ENCODE data around the gene SCNN1B. TPM values are rescaled to one million over a fixed set of nuclear protein-coding genes. Genes with fewer than 3 reads are reported as not detected.

Gene SCNN1B
- total and polyA plus RNA-seq, 9 donors = 0.13 to 2.5 (median 1.0) TPM; not detected in 1

DNA sequence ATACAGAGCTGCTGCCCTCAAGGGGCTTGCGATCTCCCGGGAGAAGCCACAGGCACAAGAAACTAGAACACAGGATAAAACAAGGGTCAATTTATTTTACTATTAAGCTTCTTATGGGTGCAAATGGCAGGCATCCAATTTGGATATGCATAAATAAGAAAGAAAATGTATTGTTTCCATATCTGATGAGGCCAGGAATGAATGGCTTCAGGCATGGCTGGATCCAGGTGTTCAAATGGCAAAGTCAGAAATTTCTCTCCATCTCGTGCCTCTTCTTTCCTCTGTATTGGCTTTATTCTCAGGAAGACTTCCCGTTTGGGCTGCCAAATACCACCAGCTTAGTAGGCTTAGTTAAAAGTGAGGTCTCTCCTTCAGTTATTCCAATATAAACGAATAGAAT is 43.1 kb downstream of the SCNN1B start:
- H3K27me3 ChIP-seq = no peaks in the 10 kb centered on the region
- H3K4me3 ChIP-seq = no peak overlapping the region
- intact Hi-C loops (cut with DNase I) = no loop called here
- no peak for DNase-seq
- TF ChIP-seq EP300 (IDR thresholded peaks at IDR 0.05) (no peak), POLR2A (IDR thresholded peaks at IDR 0.05) (no peak)
- TF ChIP-seq, protein P1, sequence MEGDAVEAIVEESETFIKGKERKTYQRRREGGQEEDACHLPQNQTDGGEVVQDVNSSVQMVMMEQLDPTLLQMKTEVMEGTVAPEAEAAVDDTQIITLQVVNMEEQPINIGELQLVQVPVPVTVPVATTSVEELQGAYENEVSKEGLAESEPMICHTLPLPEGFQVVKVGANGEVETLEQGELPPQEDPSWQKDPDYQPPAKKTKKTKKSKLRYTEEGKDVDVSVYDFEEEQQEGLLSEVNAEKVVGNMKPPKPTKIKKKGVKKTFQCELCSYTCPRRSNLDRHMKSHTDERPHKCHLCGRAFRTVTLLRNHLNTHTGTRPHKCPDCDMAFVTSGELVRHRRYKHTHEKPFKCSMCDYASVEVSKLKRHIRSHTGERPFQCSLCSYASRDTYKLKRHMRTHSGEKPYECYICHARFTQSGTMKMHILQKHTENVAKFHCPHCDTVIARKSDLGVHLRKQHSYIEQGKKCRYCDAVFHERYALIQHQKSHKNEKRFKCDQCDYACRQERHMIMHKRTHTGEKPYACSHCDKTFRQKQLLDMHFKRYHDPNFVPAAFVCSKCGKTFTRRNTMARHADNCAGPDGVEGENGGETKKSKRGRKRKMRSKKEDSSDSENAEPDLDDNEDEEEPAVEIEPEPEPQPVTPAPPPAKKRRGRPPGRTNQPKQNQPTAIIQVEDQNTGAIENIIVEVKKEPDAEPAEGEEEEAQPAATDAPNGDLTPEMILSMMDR (IDR thresholded peaks at IDR 0.05) = no peak
- H3K4me1 ChIP-seq (ENCODE audit: insufficient read depth) = no peaks in the 10 kb centered on the region
- no peak overlapping the region for H3K27ac ChIP-seq
- 75 to 86% (median 84%) methylated on average over 5 of the region's 5 CpGs for WGBS, 3 donors
- H3K36me3 ChIP-seq = no peaks in the 10 kb centered on the region
- H3K9me3 ChIP-seq = no peaks in the 10 kb centered on the region

DNA sequence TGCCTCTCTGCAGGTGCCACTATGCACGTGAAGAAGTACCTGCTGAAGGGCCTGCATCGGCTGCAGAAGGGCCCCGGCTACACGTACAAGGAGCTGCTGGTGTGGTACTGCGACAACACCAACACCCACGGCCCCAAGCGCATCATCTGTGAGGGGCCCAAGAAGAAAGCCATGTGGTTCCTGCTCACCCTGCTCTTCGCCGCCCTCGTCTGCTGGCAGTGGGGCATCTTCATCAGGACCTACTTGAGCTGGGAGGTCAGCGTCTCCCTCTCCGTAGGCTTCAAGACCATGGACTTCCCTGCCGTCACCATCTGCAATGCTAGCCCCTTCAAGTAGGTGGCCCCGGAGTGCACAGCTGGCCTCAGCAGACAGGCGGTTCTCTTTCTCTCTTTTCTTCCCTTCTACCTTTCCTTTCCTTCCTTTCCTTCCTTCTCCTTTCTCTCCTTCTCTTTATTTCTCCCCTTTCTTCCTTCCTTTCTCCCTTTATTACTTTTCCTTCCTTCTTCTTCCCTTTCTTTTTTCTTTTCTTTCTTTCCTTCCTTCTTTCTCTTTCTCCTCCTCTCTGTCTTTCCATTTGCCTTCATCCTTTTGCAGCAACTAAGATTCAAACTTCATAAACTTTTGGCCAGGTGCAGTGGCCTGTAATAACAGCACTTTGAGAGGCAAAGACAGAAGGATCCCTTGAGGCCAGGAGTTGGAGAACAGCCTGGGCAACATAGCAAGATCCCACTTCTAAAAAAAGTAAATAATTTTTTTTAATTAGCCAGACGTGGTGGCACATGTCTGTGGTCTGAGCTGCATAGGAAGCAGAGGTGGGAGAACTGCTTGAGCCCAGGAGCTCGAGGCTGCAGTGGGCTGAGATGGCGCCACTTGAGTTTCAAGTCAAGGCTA is 46.7 kb downstream of the SCNN1B start:
- H3K27ac ChIP-seq = no peak overlapping the region
- H3K9me3 ChIP-seq = no peaks in the 10 kb centered on the region
- H3K4me1 ChIP-seq (ENCODE audit: insufficient read depth) = no peaks in the 10 kb centered on the region
- no peaks in the 10 kb centered on the region for H3K27me3 ChIP-seq
- H3K4me3 ChIP-seq = no peak overlapping the region
- 44 to 54% (median 49%) methylated on average over 18 of the region's 18 CpGs for WGBS, 3 donors
- intact Hi-C loops (cut with DNase I) = no loop called here
- H3K36me3 ChIP-seq = no peaks in the 10 kb centered on the region
- TF ChIP-seq EP300 (IDR thresholded peaks at IDR 0.05) = no peak
- TF ChIP-seq, protein P1 (IDR thresholded peaks at IDR 0.05) = no peak
- no peak for TF ChIP-seq POLR2A (IDR thresholded peaks at IDR 0.05)
- peak in 1 of 5 donors; percentile 8 for DNase-seq

DNA sequence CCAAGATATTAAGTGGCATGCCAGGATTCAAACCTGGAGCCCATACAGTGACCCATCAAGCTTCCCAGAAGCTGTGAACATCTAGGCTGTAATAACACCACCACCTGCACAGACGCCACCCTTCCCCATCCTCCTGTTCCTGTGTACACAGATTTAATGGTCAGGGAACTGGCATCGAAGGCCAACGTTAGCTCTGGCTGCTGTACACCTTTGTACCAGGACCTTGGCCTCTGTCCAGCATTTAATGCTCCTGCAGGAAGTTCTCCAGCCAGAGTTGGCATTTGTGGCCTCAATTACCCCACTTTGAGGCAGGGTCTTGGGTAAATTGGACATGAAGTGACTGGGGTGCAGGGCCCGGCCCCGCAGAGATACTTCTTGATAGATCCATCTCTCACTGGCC is 49.3 kb downstream of the SCNN1B start:
- Histone ChIP-seq H3K4me3 (no peak overlapping the region), H3K9me3 (no peaks in the 10 kb centered on the region), H3K4me1 (ENCODE audit: insufficient read depth) (no peaks in the 10 kb centered on the region), H3K27ac (no peak overlapping the region), H3K36me3 (no peaks in the 10 kb centered on the region), H3K27me3 (no peaks in the 10 kb centered on the region)
- TF ChIP-seq POLR2A (IDR thresholded peaks at IDR 0.05) (no peak), EP300 (IDR thresholded peaks at IDR 0.05) (no peak)
- TF ChIP-seq, protein P1 (IDR thresholded peaks at IDR 0.05) = no peak
- intact Hi-C loops (cut with DNase I) = no loop called here
- 81 to 91% (median 90%) methylated on average over 5 of the region's 5 CpGs for WGBS, 3 donors
- DNase-seq = no peak

DNA sequence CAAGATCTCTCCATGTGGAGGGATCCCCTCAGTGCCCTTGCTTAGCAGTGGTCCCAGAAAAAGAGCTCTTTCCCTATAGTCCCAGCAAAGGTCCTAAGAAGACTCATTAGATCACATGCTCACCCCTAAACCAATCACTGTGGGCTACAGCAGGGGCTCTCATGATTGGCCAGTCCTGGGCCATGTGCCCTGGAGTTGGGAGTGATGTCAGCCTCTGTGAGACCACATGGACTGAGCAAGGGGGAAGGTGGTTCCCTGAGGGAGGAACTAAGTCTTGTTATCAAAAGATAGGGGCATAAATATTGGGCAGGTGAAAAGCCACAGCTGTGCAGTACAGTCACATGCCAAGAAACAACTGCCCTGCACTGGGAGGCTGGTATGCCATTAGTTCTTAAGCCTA is 51.3 kb downstream of the SCNN1B start:
- intact Hi-C loops (cut with DNase I) = no loop called here
- Histone ChIP-seq H3K4me1 (ENCODE audit: insufficient read depth) (no peaks in the 10 kb centered on the region), H3K36me3 (no peaks in the 10 kb centered on the region), H3K9me3 (no peaks in the 10 kb centered on the region), H3K27me3 (no peaks in the 10 kb centered on the region), H3K27ac (no peak overlapping the region), H3K4me3 (no peak overlapping the region)
- DNase-seq = no peak
- no peak for TF ChIP-seq POLR2A (IDR thresholded peaks at IDR 0.05)
- no peak for TF ChIP-seq EP300 (IDR thresholded peaks at IDR 0.05)
- TF ChIP-seq, protein P1 (IDR thresholded peaks at IDR 0.05) = no peak
